HepG2 (cell line): ENCODE measurements around the gene CDC6. TPM values are rescaled to one million over a fixed set of nuclear protein-coding genes. Genes with fewer than 3 reads are reported as not detected.

Experiments
- CHD4 ChIP-seq: fragments of 200-600 bp; sonication (generic); IDR thresholded peaks from 2 replicates; pipeline ENCODE4 v1.7.0; 2017; ENCODE audit warnings: mild to moderate bottlenecking, low read length, borderline replicate concordance
- FOSL1 ChIP-seq: sonication (generic); formaldehyde crosslinking; IDR thresholded peaks from 2 replicates; pipeline ENCODE4 v1.9.0; 2021; ENCODE audit warnings: missing genetic modification reagents, borderline replicate concordance
- MAF1 ChIP-seq: sonication (generic); formaldehyde crosslinking; IDR thresholded peaks from 2 replicates; pipeline ENCODE4 v1.5.0; 2020; ENCODE audit warnings: missing genetic modification reagents, borderline replicate concordance
- MIER2 ChIP-seq: IDR thresholded peaks from 2 replicates; pipeline ENCODE4 v1.6.1; 2016; ENCODE audit warnings: missing biosample characterization, missing genetic modification reagents
- MXI1 ChIP-seq: IDR thresholded peaks from 3 replicates; pipeline ENCODE4 v1.6.1; 2012; ENCODE audit warnings: low read depth, low read length, inconsistent platforms, borderline replicate concordance
- NR2F1 ChIP-seq, 2 experiments: fragments of 450-650 bp in 1 of 2; formaldehyde crosslinking in 1 of 2; IDR thresholded peaks; 2 replicates each; pipeline versions ENCODE4 v1.5.0 to v1.6.1; 2016 to 2020; ENCODE audit warnings: mild to moderate bottlenecking in 1 of 2, missing compliant biosample characterization in 1 of 2, missing genetic modification reagents in 1 of 2, moderate library complexity in 1 of 2
- TOPORS ChIP-seq: sonication (generic); formaldehyde crosslinking; IDR thresholded peaks from 2 replicates; pipeline ENCODE4 v1.8.0; 2023; ENCODE audit warnings: mild to moderate bottlenecking, missing genetic modification reagents
- USF2 ChIP-seq, 2 experiments: sonication (generic) in 1 of 2; formaldehyde crosslinking in 1 of 2; IDR thresholded peaks; 2 replicates each; pipeline versions ENCODE4 v1.5.1 to v1.6.1; 2011 to 2020; ENCODE audit warnings: borderline replicate concordance in 1 of 2, low read depth in 1 of 2, low read length in 1 of 2, mild to moderate bottlenecking in 1 of 2, missing genetic modification reagents in 1 of 2, moderate library complexity in 1 of 2
- ZFYVE20 ChIP-seq: sonication (generic); formaldehyde crosslinking; IDR thresholded peaks from 2 replicates; pipeline ENCODE4 v1.8.0; 2023; ENCODE audit warnings: low read depth, mild to moderate bottlenecking, moderate library complexity, missing genetic modification reagents, borderline replicate concordance
- ZNF12 ChIP-seq: sonication (generic); formaldehyde crosslinking; IDR thresholded peaks from 2 replicates; pipeline ENCODE4 v1.5.0; 2020; ENCODE audit warnings: missing genetic modification reagents
- ZNF275 ChIP-seq: sonication (generic); formaldehyde crosslinking; IDR thresholded peaks from 2 replicates; pipeline ENCODE4 v1.8.0; 2022; ENCODE audit warnings: missing genetic modification reagents, mild to moderate bottlenecking, inconsistent platforms, borderline replicate concordance
- ZNF317 ChIP-seq: sonication (generic); formaldehyde crosslinking; IDR thresholded peaks from 2 replicates; pipeline ENCODE4 v1.5.0; 2020; ENCODE audit warnings: mild to moderate bottlenecking, missing genetic modification reagents
- ZNF318 ChIP-seq: sonication (generic); formaldehyde crosslinking; IDR thresholded peaks from 2 replicates; pipeline ENCODE4 v1.4.0; 2020; ENCODE audit warnings: mild to moderate bottlenecking, missing genetic modification reagents
- ZNF768 ChIP-seq: sonication (generic); formaldehyde crosslinking; IDR thresholded peaks from 2 replicates; pipeline ENCODE4 v1.4.0; 2020; ENCODE audit warnings: missing genetic modification reagents
- polyA plus RNA-seq, 8 experiments: library from polyadenylated mRNA; depleted of rRNA in 3 of 8; stranded (reverse) in 7 of 8; unstranded in 1 of 8; fragments of >200 nt; fragmentation: Illumina TruSeq in 4 of 8; extraction: Trizol in 4 of 8; gene quantifications; 2 replicates each; pipeline versions ENCODE4 v1.2.1 to v1.2.3, GENCODE V29; 2011 to 2016; ENCODE audit warnings: low read depth in 4 of 8, missing spikeins in 1 of 8, mixed read lengths in 1 of 8; ENCODE audit not compliant: insufficient read depth in 1 of 8
- total RNA-seq, 5 experiments: library from RNA; depleted of rRNA; stranded (reverse); fragments of >200 nt; fragmentation: Illumina TruSeq; extraction: Trizol; gene quantifications; 2 replicates each; pipeline ENCODE4 v1.2.3, GENCODE V29; 2016; ENCODE audit warnings: low read depth in 1 of 5
- TF ChIP-seq, protein P1 (sequence below): IDR thresholded peaks from 2 replicates; pipeline ENCODE4 v1.6.1; 2016; ENCODE audit warnings: low read depth, borderline replicate concordance

The CDC6 gene
- total and polyA plus RNA-seq, 2 of the 13 experiments (the other 11 are each of a cell fraction or from before 2014, with no cell fraction given): 17.4 to 114 TPM

- TF ChIP-seq USF2 (IDR thresholded peaks at IDR 0.05; ENCODE audit: low read depth, low read length) (no peak), USF2 (CRISPR knock-in tag; IDR thresholded peaks at IDR 0.05; ENCODE audit: borderline replicate concordance) (0 out of 2 replicates have a peak, but pooled peaks have one; percentile 8), ZNF12 (CRISPR knock-in tag) (0 out of 2 replicates have a peak, but pooled peaks have one; percentile 30), FOSL1 (CRISPR knock-in tag) (no peak), CHD4 (0 out of 2 replicates have a peak, but pooled peaks have one; percentile 49), ZFYVE20 (CRISPR knock-in tag) (no peak), ZNF318 (CRISPR knock-in tag) (peak; percentile 32; the same call in 1 of the 2 replicates), MXI1 (no peak), TOPORS (CRISPR knock-in tag) (0 out of 2 replicates have a peak, but pooled peaks have one; percentile 5), ZNF275 (CRISPR knock-in tag) (0 out of 2 replicates have a peak, but pooled peaks have one; percentile 21), ZNF317 (CRISPR knock-in tag) (0 out of 2 replicates have a peak, but pooled peaks have one; percentile 3), ZNF768 (no peak), MAF1 (CRISPR knock-in tag) (no peak), NR2F1 (CRISPR knock-in tag; IDR thresholded peaks at IDR 0.05) (peak in 1 of 2 experiments; percentile 60; a peak in 2 of 4 replicates), MIER2 (0 out of 2 replicates have a peak, but pooled peaks have one; percentile 16)
- TF ChIP-seq, protein P1, sequence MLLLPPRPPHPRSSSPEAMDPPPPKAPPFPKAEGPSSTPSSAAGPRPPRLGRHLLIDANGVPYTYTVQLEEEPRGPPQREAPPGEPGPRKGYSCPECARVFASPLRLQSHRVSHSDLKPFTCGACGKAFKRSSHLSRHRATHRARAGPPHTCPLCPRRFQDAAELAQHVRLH (CRISPR knock-in tag): no peak
- TF ChIP-seq, all 625 proteins: peak for 16
These were observed 553 bp upstream of the CDC6 start (continued) for GRCh38 chr17:40287159-40287493.
